Endothelial cell of umbilical vein (primary cell): ENCODE results near the gene DNAJC28. TPM values are rescaled to one million over a fixed set of nuclear protein-coding genes. Genes with fewer than 3 reads are reported as not detected.

Source experiments
- BruUV-seq: library from RNA; stranded (reverse); fragments of 400-500 nt; replicated peaks from 2 replicates; lab custom pipeline; 2021; lab: Mats Ljungman, UMichigan
- CTCF ChIA-PET: fragments of 300-600, 350-600 bp; sonication (Branson Sonifier 250); formaldehyde crosslinking; loops from one replicate; lab custom pipeline; 2021; ENCODE audit warnings: antibody characterized with exemption, inconsistent platforms; lab: Charles Lee
- POLR2A ChIA-PET: fragments of 300-600, 350-600 bp; sonication (Branson Sonifier 250); formaldehyde crosslinking; loops from one replicate; lab custom pipeline; 2021; ENCODE audit warnings: antibody characterized with exemption, inconsistent platforms; lab: Charles Lee
- DNase-seq: peaks from one replicate; pipeline ENCODE4 v3.0.0-alpha.2; 2011; ENCODE audit warnings: low read depth, low spot score
- FAIRE-seq: peaks from 2 replicates; lab custom pipeline; 2011; peaks lifted over from hg19 to GRCh38; lab: Jason Lieb, UNC
- H2AFZ ChIP-seq: 2 replicates; pipeline ENCODE4 v1.6.0; 2012; ENCODE audit warnings: low read depth, low read length, control low read depth, inconsistent platforms
- H3K27ac ChIP-seq: 2 replicates; pipeline ENCODE4 v1.5.1; 2011; ENCODE audit warnings: low read depth, mild to moderate bottlenecking, control low read depth, low read length, moderate library complexity; ENCODE audit not compliant: insufficient read depth
- H3K27me3 ChIP-seq, 2 experiments: 2 replicates each; pipeline versions ENCODE4 v1.6.0 to v1.6.1; 2011; ENCODE audit warnings: low read length in 2 of 2, mixed read lengths in 1 of 2; ENCODE audit not compliant: control insufficient read depth in 2 of 2, insufficient read depth in 2 of 2
- H3K36me3 ChIP-seq, 2 experiments: 2 replicates in 1 of 2; 3 replicates in 1 of 2; pipeline ENCODE4 v1.5.1; 2011; ENCODE audit warnings: low read length in 2 of 2, mild to moderate bottlenecking in 1 of 2, moderate library complexity in 1 of 2; ENCODE audit not compliant: control insufficient read depth in 2 of 2, insufficient read depth in 2 of 2; ENCODE audit errors: extremely low read depth in 1 of 2
- H3K4me1 ChIP-seq: 3 replicates; pipeline ENCODE4 v1.5.1; 2011; ENCODE audit warnings: mild to moderate bottlenecking, low read length; ENCODE audit not compliant: control insufficient read depth, insufficient read depth; ENCODE audit errors: extremely low read depth
- H3K4me2 ChIP-seq: 2 replicates; pipeline ENCODE4 v1.6.1; 2011; ENCODE audit warnings: low read length, control low read depth, mixed read lengths; ENCODE audit not compliant: insufficient read depth
- H3K4me3 ChIP-seq, 3 experiments: fragments of 200-600 bp in 1 of 3; sonication (generic), shearing (Covaris generic) in 1 of 3; replicated peaks in 1 of 3; 2 replicates each; pipeline ENCODE4 v1.5.1; 2011 to 2016; ENCODE audit warnings: control low read depth in 3 of 3, low read length in 3 of 3, mild to moderate bottlenecking in 2 of 3, inconsistent platforms in 1 of 3, low read depth in 1 of 3, moderate library complexity in 1 of 3; ENCODE audit not compliant: insufficient read depth in 1 of 3
- H3K79me2 ChIP-seq: 2 replicates; pipeline ENCODE4 v1.6.0; 2012; ENCODE audit warnings: low read length, inconsistent platforms; ENCODE audit not compliant: control insufficient read depth, insufficient read depth
- H3K9ac ChIP-seq: replicated peaks from 2 replicates; pipeline ENCODE3; 2011; ENCODE audit warnings: low read length, control low read depth; ENCODE audit not compliant: insufficient read depth; ENCODE audit errors: extremely low read depth
- H3K9me1 ChIP-seq: replicated peaks from 3 replicates; pipeline ENCODE4 v1.6.0; 2011; ENCODE audit warnings: mild to moderate bottlenecking, low read length; ENCODE audit not compliant: control insufficient read depth, insufficient read depth; ENCODE audit errors: extremely low read depth
- H3K9me3 ChIP-seq: replicated peaks from 2 replicates; pipeline ENCODE4 v1.5.1; 2012; ENCODE audit warnings: low read length, inconsistent platforms; ENCODE audit not compliant: control insufficient read depth, insufficient read depth
- H4K20me1 ChIP-seq: replicated peaks from 2 replicates; pipeline ENCODE3; 2011; ENCODE audit warnings: mild to moderate bottlenecking, low read length; ENCODE audit not compliant: control insufficient read depth, insufficient read depth; ENCODE audit errors: extremely low read depth
- CTCF ChIP-seq, 2 donors: IDR thresholded peaks; 1 replicate in 1 of 2; 2 replicates in 1 of 2; pipeline ENCODE4 v1.5.1; 2011; ENCODE audit warnings: low read length in 2 of 2, mild to moderate bottlenecking in 2 of 2, moderate library complexity in 2 of 2, control low read depth in 1 of 2, inconsistent platforms in 1 of 2, low read depth in 1 of 2; ENCODE audit not compliant: insufficient read depth in 1 of 2; ENCODE audit errors: extremely low read depth in 1 of 2
- EZH2 ChIP-seq: IDR thresholded peaks from 2 replicates; pipeline ENCODE4 v1.6.1; 2012; ENCODE audit warnings: borderline replicate concordance, low read depth, mild to moderate bottlenecking, moderate library complexity, low read length, inconsistent platforms; ENCODE audit not compliant: severe bottlenecking
- FOS ChIP-seq: IDR thresholded peaks from 2 replicates; pipeline ENCODE4 v1.6.1; 2011; ENCODE audit warnings: mild to moderate bottlenecking, low read length, moderate library complexity, borderline replicate concordance; ENCODE audit not compliant: insufficient read depth
- GATA2 ChIP-seq: IDR thresholded peaks from 2 replicates; pipeline ENCODE4 v1.7.0; 2011; ENCODE audit warnings: low read depth, mild to moderate bottlenecking, moderate library complexity, mixed read lengths, low read length; ENCODE audit not compliant: insufficient read length, insufficient read depth
- JUN ChIP-seq: IDR thresholded peaks from 2 replicates; pipeline ENCODE4 v1.6.1; 2011; ENCODE audit warnings: borderline replicate concordance, low read depth; ENCODE audit not compliant: insufficient read length, insufficient read depth
- MYC ChIP-seq: IDR thresholded peaks from one replicate; pipeline ENCODE4 v1.6.1; 2011; ENCODE audit warnings: mild to moderate bottlenecking, low read depth, low read length
- POLR2A ChIP-seq: IDR thresholded peaks from 2 replicates; pipeline ENCODE4 v1.6.1; 2012; ENCODE audit warnings: low read depth, mild to moderate bottlenecking, control low read depth, low read length
- POLR2AphosphoS5 ChIP-seq: IDR thresholded peaks from 2 replicates; pipeline ENCODE4 v1.6.1; 2012; ENCODE audit warnings: low read depth, mild to moderate bottlenecking, control low read depth, low read length, moderate library complexity; ENCODE audit not compliant: insufficient read depth
- dilution Hi-C: fragments of 300-500 bp; cut with MboI; formaldehyde crosslinking; loops from one replicate; pipeline ENCODE4 v1.15.0; 2019; ENCODE audit warnings: low sequenced_read_pairs; ENCODE audit not compliant: extremely low pct_ligation_motif_present
- intact Hi-C: fragments of 100-400 bp; cut with micrococcal nuclease; formaldehyde crosslinking; loops from one replicate; pipeline ENCODE4 v1.10.0; 2022
- polyA plus RNA-seq, 4 experiments: library from polyadenylated mRNA; depleted of rRNA in 3 of 4; stranded (reverse) in 3 of 4; unstranded in 1 of 4; fragments of >200 nt; gene quantifications; 2 replicates each; pipeline versions ENCODE4 v1.2.1 to v1.2.3, GENCODE V29; 2011 to 2012; ENCODE audit warnings: missing spikeins in 1 of 4
- total RNA-seq: library from RNA; stranded (reverse); gene quantifications from 2 replicates; pipeline ENCODE4 v1.2.3, GENCODE V29; 2021
- TF ChIP-seq, protein P1 (sequence below): IDR thresholded peaks from 2 replicates; pipeline ENCODE4 v1.6.1; 2011; ENCODE audit not compliant: insufficient read depth, insufficient read length

Gene DNAJC28
- total and polyA plus RNA-seq, 2 donors (not counting 3 experiments of a cell fraction or from before 2014, with no cell fraction given), result 0.19 to 0.82 TPM

DNA sequence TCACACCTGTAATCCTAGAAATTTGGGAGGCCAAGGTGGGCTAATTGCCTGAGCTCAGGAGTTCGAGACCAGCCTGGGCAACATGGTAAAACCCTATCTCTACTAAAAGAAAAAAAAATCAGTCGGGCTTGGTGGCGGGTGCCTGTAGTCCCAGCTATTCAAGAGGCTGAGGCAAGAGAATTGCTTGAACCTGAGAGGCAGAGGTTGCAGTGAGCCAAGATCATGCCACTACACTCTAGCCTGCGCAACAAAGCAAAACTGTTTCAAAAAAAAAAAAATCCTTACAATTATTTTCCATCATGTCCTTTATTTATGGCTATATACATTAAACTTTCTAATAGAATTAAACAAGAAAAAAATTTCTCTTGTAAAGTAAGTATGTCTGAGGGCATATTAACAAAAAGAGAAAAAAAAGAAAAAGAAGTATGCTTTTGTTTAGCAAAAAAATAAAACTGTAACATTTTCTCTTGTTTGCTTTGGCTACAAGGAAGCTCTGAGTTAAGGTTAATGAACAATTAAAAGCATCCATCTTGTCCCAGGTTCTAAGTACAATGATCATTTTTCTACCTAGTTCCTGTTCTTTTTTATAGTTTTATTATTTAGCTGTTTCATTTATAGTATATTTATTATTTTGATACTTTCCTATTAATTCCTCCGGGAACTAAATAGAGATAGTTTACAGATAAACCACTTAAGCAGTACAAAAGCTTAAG lies 29.8 kb downstream of the DNAJC28 start:
- H2AFZ ChIP-seq, result no peak overlapping the region
- no TSS peak for BruUV-seq
- FAIRE-seq (no peak), DNase-seq (no peak)
- no peaks in the 10 kb centered on the region for H3K4me1 ChIP-seq
- H3K4me3 ChIP-seq, result no peak overlapping the region
- intact Hi-C loops, result no loop called here
- no peak overlapping the region for H3K27ac ChIP-seq
- dilution Hi-C loops, result no loop called here
- POLR2A ChIA-PET, result interaction anchor here (0.6 to 1.3 kb wide), 2 partner anchors 9 to 12 kb away, joined by 4 to 7 read pairs; no protein-coding TSS in a partner anchor
- TF ChIP-seq CTCF (IDR thresholded peaks at IDR 0.05; ENCODE audit: extremely low read depth in 1 of 2, insufficient read depth in 1 of 2, low read depth in 1 of 2, low read length in 2 of 2) (no peak), JUN (no peak), POLR2A (no peak), MYC (no peak), POLR2AphosphoS5 (no peak), FOS (no peak), GATA2 (no peak), EZH2 (no peak)
- TF ChIP-seq, protein P1, sequence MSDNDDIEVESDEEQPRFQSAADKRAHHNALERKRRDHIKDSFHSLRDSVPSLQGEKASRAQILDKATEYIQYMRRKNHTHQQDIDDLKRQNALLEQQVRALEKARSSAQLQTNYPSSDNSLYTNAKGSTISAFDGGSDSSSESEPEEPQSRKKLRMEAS, result no peak
- H3K36me3 ChIP-seq, result peaks cover 0 to 2% of the 10 kb centered on the region in 2 experiments
- H3K9me1 ChIP-seq, result no peaks in the 10 kb centered on the region
- no peaks in the 10 kb centered on the region for H4K20me1 ChIP-seq
- H3K27me3 ChIP-seq, result no peaks in the 10 kb centered on the region
- CTCF ChIA-PET, result interaction anchor here (0.5 to 1.7 kb wide), 7 partner anchors 9 to 265 kb away, joined by 3 to 9 read pairs (median 4); no protein-coding TSS in a partner anchor
- H3K9me3 ChIP-seq, result no peaks in the 10 kb centered on the region
- no peaks in the 10 kb centered on the region for H3K79me2 ChIP-seq
- no peak overlapping the region for H3K9ac ChIP-seq
- H3K4me2 ChIP-seq, result no peak overlapping the region
